Kidney (tissue), 14 donors: ENCODE measurements around the gene STK17B. TPM values are rescaled to one million over a fixed set of nuclear protein-coding genes. Genes with fewer than 3 reads are reported as not detected.

Experiments
- DNase-seq, 5 donors: peaks; one replicate each; pipeline ENCODE4 v3.0.0-alpha.2; 2013 to 2020
- FAIRE-seq: peaks from 2 replicates; lab custom pipeline; 2012; peaks lifted over from hg19 to GRCh38; lab: Jason Lieb, UNC
- H3K27ac ChIP-seq, 2 donors: one replicate each; pipeline ENCODE4 v1.7.0; 2013; ENCODE audit warnings: low read depth in 2 of 2, low read length in 2 of 2, inconsistent platforms in 1 of 2
- H3K27me3 ChIP-seq: one replicate; pipeline ENCODE4 v1.7.1; 2013; ENCODE audit warnings: low read length, inconsistent platforms; ENCODE audit not compliant: control insufficient read depth, insufficient read depth
- H3K36me3 ChIP-seq, 3 donors: one replicate each; pipeline versions ENCODE4 v1.7.0 to v1.7.1; 2013; ENCODE audit warnings: low read length in 3 of 3, control low read depth in 1 of 3, inconsistent platforms in 1 of 3; ENCODE audit not compliant: insufficient read depth in 3 of 3, control insufficient read depth in 2 of 3
- H3K4me1 ChIP-seq, 3 donors: one replicate each; pipeline versions ENCODE4 v1.7.0 to v1.7.1; 2013; ENCODE audit warnings: low read length in 3 of 3, inconsistent platforms in 1 of 3, low read depth in 1 of 3; ENCODE audit not compliant: control insufficient read depth in 2 of 3, insufficient read depth in 2 of 3
- H3K4me3 ChIP-seq, 3 donors: one replicate each; pipeline versions ENCODE4 v1.7.0 to v1.8.1; 2013; ENCODE audit warnings: low read length in 3 of 3, control low read depth in 1 of 3, inconsistent platforms in 1 of 3
- H3K9ac ChIP-seq, 3 donors: one replicate each; pipeline versions ENCODE4 v1.7.0 to v1.7.1; 2013; ENCODE audit warnings: low read length in 3 of 3, control low read depth in 1 of 3, inconsistent platforms in 1 of 3
- H3K9me3 ChIP-seq, 3 donors: one replicate each; pipeline versions ENCODE4 v1.7.0 to v1.7.1; 2013; ENCODE audit warnings: low read length in 3 of 3, control low read depth in 1 of 3, inconsistent platforms in 1 of 3; ENCODE audit not compliant: control insufficient read depth in 2 of 3, insufficient read depth in 1 of 3
- intact Hi-C: fragments of 100-400 bp; cut with DNase I; formaldehyde crosslinking; loops from one replicate; pipeline ENCODE4 v1.11.1; 2022
- polyA plus RNA-seq: library from polyadenylated mRNA; stranded (reverse); fragments of 350-450 nt; fragmentation: Illumina TruSeq; extraction: RNeasy Lipid Tissue Mini Kit (QIAGEN cat#74804); gene quantifications from one replicate; pipeline ENCODE4 v1.2.3, GENCODE V29; 2014; ENCODE audit warnings: low read depth, low replicate concordance; ENCODE audit not compliant: insufficient read depth
- total RNA-seq: library from RNA; stranded (reverse); fragmentation: NEBNext Ultra II Directional; extraction: Animal tissue kit (Norgen Biotek cat#: 25700); gene quantifications from one replicate; pipeline ENCODE4 v1.2.1, GENCODE V29; 2021
- TF ChIP-seq, protein P1 (sequence below): IDR thresholded peaks from 3 replicates; pipeline ENCODE4 v1.5.1; 2012; ENCODE audit warnings: mild to moderate bottlenecking, moderate library complexity, borderline replicate concordance; ENCODE audit not compliant: insufficient read depth; ENCODE audit errors: extremely low read depth
- donor health status: control.
- donor health status: control.
- donor health status: control.
- donor health status: control.
- donor health status: control.
- donor health status: DM: yes; HTN: yes; CAD: no.
- donor health status: Normal renal cell carcinoma (clear cell type).

STK17B gene
- total and polyA plus RNA-seq, 2 donors from 2014 or later, result 3.4 to 41.0 TPM

DNA sequence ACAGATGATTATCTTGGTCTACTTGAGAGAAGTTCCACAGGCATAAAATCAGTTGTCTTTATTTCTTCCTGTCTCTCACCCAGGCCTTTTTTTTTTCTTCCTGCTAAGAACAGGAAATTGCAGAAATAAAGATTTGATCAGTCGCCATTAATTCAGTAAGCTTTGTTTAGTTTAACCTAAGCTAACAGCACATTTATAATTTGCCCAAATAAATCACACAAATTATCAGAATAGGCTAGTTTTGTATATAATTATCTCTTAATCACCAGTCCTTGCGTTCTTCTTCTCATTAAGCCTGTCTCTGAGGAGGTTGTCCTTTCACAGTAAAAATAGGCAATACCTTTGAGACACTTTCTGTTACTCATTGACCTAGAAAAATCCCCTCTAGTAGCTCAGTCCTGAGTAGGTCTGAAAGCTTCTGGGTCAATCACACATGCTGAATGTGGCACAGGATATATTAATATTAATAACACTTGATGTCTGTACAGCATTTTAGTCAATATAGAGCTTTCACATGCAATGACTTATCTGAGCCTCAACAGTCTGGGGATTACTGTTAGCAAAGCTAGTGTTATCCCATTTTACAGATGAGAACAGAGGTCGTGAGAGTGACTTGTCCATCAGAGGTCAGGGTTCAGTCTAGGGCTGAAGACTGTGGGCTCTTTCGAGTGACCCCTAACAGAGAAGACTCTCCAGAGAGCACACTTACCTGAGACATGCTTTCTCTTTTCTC lies 11.2 kb upstream of the STK17B start:
- no peaks in the 10 kb centered on the region for H3K9me3 ChIP-seq
- no peak overlapping the region for H3K9ac ChIP-seq
- H3K36me3 ChIP-seq, result no peaks in the 10 kb centered on the region
- no peaks in the 10 kb centered on the region for H3K27me3 ChIP-seq
- no peak for FAIRE-seq
- H3K4me3 ChIP-seq, result no peak overlapping the region
- peaks cover 0 to 3% (median 0%) of the 10 kb centered on the region in 3 donors for H3K4me1 ChIP-seq
- intact Hi-C loops, result no loop called here
- peak in 1 of 5 donors; percentile 12 for DNase-seq
- H3K27ac ChIP-seq, result no peak overlapping the region
- TF ChIP-seq, protein P1, sequence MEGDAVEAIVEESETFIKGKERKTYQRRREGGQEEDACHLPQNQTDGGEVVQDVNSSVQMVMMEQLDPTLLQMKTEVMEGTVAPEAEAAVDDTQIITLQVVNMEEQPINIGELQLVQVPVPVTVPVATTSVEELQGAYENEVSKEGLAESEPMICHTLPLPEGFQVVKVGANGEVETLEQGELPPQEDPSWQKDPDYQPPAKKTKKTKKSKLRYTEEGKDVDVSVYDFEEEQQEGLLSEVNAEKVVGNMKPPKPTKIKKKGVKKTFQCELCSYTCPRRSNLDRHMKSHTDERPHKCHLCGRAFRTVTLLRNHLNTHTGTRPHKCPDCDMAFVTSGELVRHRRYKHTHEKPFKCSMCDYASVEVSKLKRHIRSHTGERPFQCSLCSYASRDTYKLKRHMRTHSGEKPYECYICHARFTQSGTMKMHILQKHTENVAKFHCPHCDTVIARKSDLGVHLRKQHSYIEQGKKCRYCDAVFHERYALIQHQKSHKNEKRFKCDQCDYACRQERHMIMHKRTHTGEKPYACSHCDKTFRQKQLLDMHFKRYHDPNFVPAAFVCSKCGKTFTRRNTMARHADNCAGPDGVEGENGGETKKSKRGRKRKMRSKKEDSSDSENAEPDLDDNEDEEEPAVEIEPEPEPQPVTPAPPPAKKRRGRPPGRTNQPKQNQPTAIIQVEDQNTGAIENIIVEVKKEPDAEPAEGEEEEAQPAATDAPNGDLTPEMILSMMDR, result no peak

DNA sequence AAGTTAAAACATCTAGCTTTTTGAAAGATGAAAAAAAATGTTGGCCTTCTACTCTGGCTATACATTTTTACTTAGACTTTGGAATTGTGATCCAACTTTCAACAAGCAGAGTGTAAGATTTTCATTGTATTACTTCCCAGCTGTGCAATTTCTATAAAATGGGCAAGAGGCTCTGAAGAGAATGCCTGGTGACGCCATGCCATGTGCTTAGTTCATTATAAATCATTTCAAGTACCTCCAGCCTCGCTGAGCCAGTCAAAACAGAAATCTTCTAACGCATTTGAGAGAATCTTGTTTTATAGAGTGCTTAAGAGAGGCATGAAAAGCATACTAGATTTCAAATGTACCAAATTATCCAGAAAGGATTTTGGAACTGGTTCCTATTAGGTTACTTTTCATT lies 10.1 kb upstream of the STK17B start:
- Histone ChIP-seq H3K9me3 (no peaks in the 10 kb centered on the region), H3K4me1 (peaks cover 0 to 3% (median 0%) of the 10 kb centered on the region in 3 donors), H3K9ac (no peak overlapping the region), H3K4me3 (no peak overlapping the region), H3K27me3 (no peaks in the 10 kb centered on the region), H3K36me3 (no peaks in the 10 kb centered on the region), H3K27ac (no peak overlapping the region)
- FAIRE-seq, result no peak
- intact Hi-C loops, result no loop called here
- peak in 1 of 5 donors; percentile 11 for DNase-seq
- TF ChIP-seq, protein P1, result no peak

DNA sequence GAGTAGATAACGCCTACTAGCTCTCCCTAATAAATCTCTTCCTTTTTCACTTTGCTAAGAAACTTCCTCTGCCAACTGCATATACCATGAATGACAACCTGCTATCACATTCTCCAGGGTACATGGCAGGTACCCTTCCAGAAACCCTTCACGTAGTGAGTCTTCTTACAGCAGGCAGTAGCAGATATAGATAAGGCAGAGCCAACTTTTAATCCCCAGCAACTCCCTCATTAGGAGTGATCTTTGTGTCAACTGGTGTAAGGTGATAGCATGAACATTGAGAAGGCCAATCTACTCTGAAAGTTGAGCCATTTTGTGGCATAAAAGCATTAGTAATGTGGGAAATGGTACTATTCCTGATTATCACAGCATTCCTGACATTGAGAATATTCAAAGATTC lies 5.7 kb upstream of the STK17B start:
- TF ChIP-seq, protein P1, result no peak
- no peaks in the 10 kb centered on the region for H3K27me3 ChIP-seq
- H3K4me3 ChIP-seq, result no peak overlapping the region
- H3K4me1 ChIP-seq, result peaks cover 0 to 1% (median 0%) of the 10 kb centered on the region in 3 donors
- no peak for DNase-seq
- no peaks in the 10 kb centered on the region for H3K9me3 ChIP-seq
- intact Hi-C loops, result no loop called here
- H3K27ac ChIP-seq, result no peak overlapping the region
- no peak for FAIRE-seq
- H3K36me3 ChIP-seq, result no peaks in the 10 kb centered on the region
- H3K9ac ChIP-seq, result no peak overlapping the region
